ENCODE data around the gene ASNS.

Gene ASNS

GRCh38 chr7:97842006-97842405, 30.2 kb downstream of the ASNS start:
- DNase-seq, result no peak

DNA sequence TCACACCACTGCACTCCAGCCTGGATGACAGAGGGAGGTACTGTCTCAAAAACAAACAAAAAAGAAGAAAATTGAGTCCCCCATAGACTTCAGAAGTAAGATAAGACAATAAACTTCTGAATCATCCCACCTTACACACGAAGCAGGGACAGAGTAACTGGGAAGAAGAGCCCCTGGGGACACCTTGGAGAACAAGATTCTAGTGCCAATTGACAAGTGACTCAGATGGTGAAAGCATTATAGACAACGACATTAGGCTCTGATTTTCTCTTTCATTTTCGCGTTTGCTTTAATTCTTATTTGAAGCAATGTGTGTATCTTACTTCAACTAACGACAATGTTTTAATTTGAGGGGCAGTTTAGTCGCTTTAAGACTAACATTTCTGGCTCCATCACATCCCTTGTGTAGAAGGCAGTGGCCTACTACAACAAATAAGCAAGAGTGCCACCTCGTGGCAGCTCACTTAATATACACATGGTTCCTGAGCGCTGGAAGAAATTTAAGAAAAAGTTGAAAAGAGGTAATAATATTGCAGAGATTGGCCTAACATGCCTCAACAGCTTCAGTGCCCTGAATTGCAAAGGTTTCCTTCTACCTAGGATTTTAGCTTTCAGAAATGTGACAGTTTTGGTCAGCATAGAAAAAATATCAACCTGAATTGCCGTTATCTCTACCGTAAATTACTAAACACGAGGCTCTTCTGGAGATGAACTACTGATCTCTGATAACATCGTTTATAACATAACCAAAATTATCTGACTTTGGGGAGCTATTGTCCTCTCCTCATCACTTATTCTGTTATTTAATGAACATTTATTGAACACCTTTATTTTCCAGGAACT, 36.7 kb downstream of the ASNS start:
- DNase-seq, result no peak

GRCh38 chr7:97819161-97819560, 53.0 kb downstream of the ASNS start:
- no peak for DNase-seq

GRCh38 chr7:97818066-97818663, 54.0 kb downstream of the ASNS start:
- DNase-seq, result no peak
